Mesendoderm (in vitro differentiated cells): Measurements from ENCODE around the gene TBKBP1.

Source experiments
- DNase-seq: peaks from one replicate; pipeline ENCODE4 v3.0.0; 2013
- H2AK5ac ChIP-seq: 2 replicates; pipeline ENCODE4 v1.6.1; 2013; ENCODE audit warnings: low read length, inconsistent platforms
- H2BK120ac ChIP-seq: 2 replicates; pipeline ENCODE4 v1.6.1; 2013; ENCODE audit warnings: low read depth, mild to moderate bottlenecking, low read length, moderate library complexity, mixed read lengths
- H2BK15ac ChIP-seq: replicated peaks from 2 replicates; pipeline ENCODE4 v1.6.1; 2013; ENCODE audit warnings: low read depth, mild to moderate bottlenecking, moderate library complexity
- H2BK5ac ChIP-seq: 2 replicates; pipeline ENCODE4 v1.6.1; 2013; ENCODE audit warnings: low read length, inconsistent platforms
- H3K18ac ChIP-seq: 2 replicates; pipeline ENCODE4 v1.6.1; 2013; ENCODE audit warnings: mild to moderate bottlenecking, low read length, mixed read lengths
- H3K23ac ChIP-seq: one replicate; pipeline ENCODE4 v1.6.1; 2013; ENCODE audit warnings: low read length
- H3K27ac ChIP-seq: 2 replicates; pipeline ENCODE4 v1.5.1; 2013; ENCODE audit warnings: low read depth, mild to moderate bottlenecking, inconsistent platforms, low read length, moderate library complexity
- H3K27me3 ChIP-seq: 2 replicates; pipeline ENCODE4 v1.6.1; 2013; ENCODE audit warnings: low read length, control low read depth, mild to moderate bottlenecking, inconsistent platforms; ENCODE audit not compliant: insufficient read depth, poor library complexity
- H3K36me3 ChIP-seq: 2 replicates; pipeline ENCODE4 v1.6.1; 2013; ENCODE audit warnings: low read length, inconsistent platforms; ENCODE audit not compliant: control insufficient read depth, insufficient read depth
- H3K4ac ChIP-seq: one replicate; pipeline ENCODE4 v1.6.1; 2013; ENCODE audit warnings: low read depth, mild to moderate bottlenecking, low read length, moderate library complexity
- H3K4me1 ChIP-seq: 2 replicates; pipeline ENCODE4 v1.6.1; 2013; ENCODE audit warnings: low read depth, low read length, inconsistent platforms; ENCODE audit not compliant: control insufficient read depth
- H3K4me2 ChIP-seq: 2 replicates; pipeline ENCODE4 v1.6.1; 2013; ENCODE audit warnings: low read length
- H3K4me3 ChIP-seq: 2 replicates; pipeline ENCODE4 v1.5.1; 2013; ENCODE audit warnings: mild to moderate bottlenecking, low read length
- H3K56ac ChIP-seq: one replicate; pipeline ENCODE4 v1.6.1; 2013; ENCODE audit warnings: low read length
- H3K79me1 ChIP-seq: 2 replicates; pipeline ENCODE4 v1.6.1; 2013; ENCODE audit warnings: low read length, inconsistent platforms
- H3K79me2 ChIP-seq: 2 replicates; pipeline ENCODE4 v1.6.1; 2013; ENCODE audit warnings: mild to moderate bottlenecking, low read length; ENCODE audit not compliant: control insufficient read depth, insufficient read depth
- H3K9ac ChIP-seq: 2 replicates; pipeline ENCODE4 v1.6.1; 2013; ENCODE audit warnings: low read length, inconsistent platforms
- H4K5ac ChIP-seq: one replicate; pipeline ENCODE4 v1.6.1; 2013; ENCODE audit warnings: low read length
- H4K8ac ChIP-seq: one replicate; pipeline ENCODE4 v1.6.1; 2013; ENCODE audit warnings: low read depth, mild to moderate bottlenecking, control low read depth, low read length, moderate library complexity
- WGBS: extraction: QIAGEN DNeasy Blood & Tissue Kit; methylation state at CpG from one replicate; pipeline ENCODE4 v1.1.7; 2013; ENCODE audit warnings: low lambda C conversion rate, missing lambda C conversion rate; ENCODE audit not compliant: insufficient coverage; ENCODE audit errors: extremely low coverage; 5-methylcytosine and 5-hydroxymethylcytosine counted together

The TBKBP1 gene

GRCh38 chr17:47697906-47698711 lies 4.1 kb downstream of the TBKBP1 start:
- Histone ChIP-seq H3K4me1 (peaks cover 4% of the 10 kb centered on the region), H3K4me3 (no peak overlapping the region), H3K9ac (no peak overlapping the region), H3K79me2 (no peaks in the 10 kb centered on the region), H3K27ac (no peak overlapping the region), H2BK15ac (no peak overlapping the region), H2BK120ac (no peak overlapping the region), H2AK5ac (no peak overlapping the region), H3K36me3 (no peaks in the 10 kb centered on the region), H3K23ac (no peak overlapping the region), H3K4ac (no peak overlapping the region), H4K8ac (no peak overlapping the region), H3K18ac (no peak overlapping the region), H3K79me1 (no peaks in the 10 kb centered on the region), H3K56ac (no peak overlapping the region), H2BK5ac (no peak overlapping the region), H4K5ac (no peak overlapping the region), H3K4me2 (no peak overlapping the region), H3K27me3 (no peaks in the 10 kb centered on the region)
- no peak for DNase-seq
- WGBS, result no CpG with 5 or more reads among the region's 9 CpGs

GRCh38 chr17:47698749-47699535 lies 5.0 kb downstream of the TBKBP1 start:
- Histone ChIP-seq H3K79me2 (no peaks in the 10 kb centered on the region), H2AK5ac (no peak overlapping the region), H2BK120ac (no peak overlapping the region), H3K27ac (no peak overlapping the region), H2BK15ac (no peak overlapping the region), H3K23ac (no peak overlapping the region), H3K18ac (no peak overlapping the region), H2BK5ac (no peak overlapping the region), H3K56ac (no peak overlapping the region), H3K79me1 (no peaks in the 10 kb centered on the region), H3K4me2 (no peak overlapping the region), H3K4ac (no peak overlapping the region), H4K8ac (no peak overlapping the region), H3K4me3 (no peak overlapping the region), H4K5ac (no peak overlapping the region), H3K4me1 (peaks cover 2% of the 10 kb centered on the region), H3K27me3 (no peaks in the 10 kb centered on the region), H3K9ac (no peak overlapping the region), H3K36me3 (no peaks in the 10 kb centered on the region)
- no CpG with 5 or more reads among the region's 25 CpGs for WGBS
- DNase-seq, result peak; percentile 57

- Histone ChIP-seq H2BK120ac (no peak overlapping the region), H4K8ac (no peak overlapping the region), H3K79me1 (no peaks in the 10 kb centered on the region), H2BK5ac (no peak overlapping the region), H3K18ac (no peak overlapping the region), H3K4me1 (peaks cover 5% of the 10 kb centered on the region), H3K4me2 (no peak overlapping the region), H3K36me3 (no peaks in the 10 kb centered on the region), H3K27ac (no peak overlapping the region), H3K4ac (no peak overlapping the region), H2BK15ac (no peak overlapping the region), H3K23ac (no peak overlapping the region), H3K56ac (no peak overlapping the region), H3K79me2 (no peaks in the 10 kb centered on the region), H3K9ac (no peak overlapping the region), H3K27me3 (no peaks in the 10 kb centered on the region), H2AK5ac (no peak overlapping the region), H3K4me3 (no peak overlapping the region), H4K5ac (no peak overlapping the region)
- no CpG with 5 or more reads among the region's 4 CpGs for WGBS
- DNase-seq, result no peak
These were observed 5.5 kb downstream of the TBKBP1 start for GRCh38 chr17:47699536-47699840.

- DNase-seq, result no peak
- no CpG with 5 or more reads among the region's 13 CpGs for WGBS
- Histone ChIP-seq H3K4me3 (no peak overlapping the region), H3K27me3 (no peaks in the 10 kb centered on the region), H2BK5ac (no peak overlapping the region), H3K4me1 (peaks cover 14% of the 10 kb centered on the region), H3K23ac (no peak overlapping the region), H3K4ac (no peak overlapping the region), H4K5ac (no peak overlapping the region), H3K56ac (no peak overlapping the region), H3K79me2 (no peaks in the 10 kb centered on the region), H3K9ac (no peak overlapping the region), H3K4me2 (no peak overlapping the region), H4K8ac (no peak overlapping the region), H2BK120ac (no peak overlapping the region), H3K27ac (no peak overlapping the region), H3K79me1 (no peaks in the 10 kb centered on the region), H3K18ac (no peak overlapping the region), H2BK15ac (no peak overlapping the region), H3K36me3 (no peaks in the 10 kb centered on the region), H2AK5ac (no peak overlapping the region)
These were observed 6.8 kb downstream of the TBKBP1 start for GRCh38 chr17:47700471-47701449.

GRCh38 chr17:47701608-47702007 lies 7.6 kb downstream of the TBKBP1 start:
- Histone ChIP-seq H3K9ac (no peak overlapping the region), H3K4ac (no peak overlapping the region), H2AK5ac (no peak overlapping the region), H3K18ac (no peak overlapping the region), H3K4me1 (peaks cover 18% of the 10 kb centered on the region), H4K5ac (no peak overlapping the region), H3K79me1 (no peaks in the 10 kb centered on the region), H3K4me2 (no peak overlapping the region), H2BK120ac (no peak overlapping the region), H3K23ac (no peak overlapping the region), H3K36me3 (no peaks in the 10 kb centered on the region), H3K27me3 (no peaks in the 10 kb centered on the region), H2BK5ac (no peak overlapping the region), H3K79me2 (no peaks in the 10 kb centered on the region), H2BK15ac (no peak overlapping the region), H3K56ac (peak overlapping the region; percentile 28), H3K27ac (no peak overlapping the region), H3K4me3 (no peak overlapping the region), H4K8ac (no peak overlapping the region)
- WGBS, result no CpG with 5 or more reads among the region's 4 CpGs
- peak; percentile 52 for DNase-seq
